Measurements from ENCODE around the gene APBB1IP. TPM values are rescaled to one million over a fixed set of nuclear protein-coding genes. Genes with fewer than 3 reads are reported as not detected.

Gene APBB1IP, protein sequence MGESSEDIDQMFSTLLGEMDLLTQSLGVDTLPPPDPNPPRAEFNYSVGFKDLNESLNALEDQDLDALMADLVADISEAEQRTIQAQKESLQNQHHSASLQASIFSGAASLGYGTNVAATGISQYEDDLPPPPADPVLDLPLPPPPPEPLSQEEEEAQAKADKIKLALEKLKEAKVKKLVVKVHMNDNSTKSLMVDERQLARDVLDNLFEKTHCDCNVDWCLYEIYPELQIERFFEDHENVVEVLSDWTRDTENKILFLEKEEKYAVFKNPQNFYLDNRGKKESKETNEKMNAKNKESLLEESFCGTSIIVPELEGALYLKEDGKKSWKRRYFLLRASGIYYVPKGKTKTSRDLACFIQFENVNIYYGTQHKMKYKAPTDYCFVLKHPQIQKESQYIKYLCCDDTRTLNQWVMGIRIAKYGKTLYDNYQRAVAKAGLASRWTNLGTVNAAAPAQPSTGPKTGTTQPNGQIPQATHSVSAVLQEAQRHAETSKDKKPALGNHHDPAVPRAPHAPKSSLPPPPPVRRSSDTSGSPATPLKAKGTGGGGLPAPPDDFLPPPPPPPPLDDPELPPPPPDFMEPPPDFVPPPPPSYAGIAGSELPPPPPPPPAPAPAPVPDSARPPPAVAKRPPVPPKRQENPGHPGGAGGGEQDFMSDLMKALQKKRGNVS
- total RNA-seq (2022; extraction: Qiagen RNA extraction): 4.9 to 6.1 TPM (median 5.2 TPM) in 5 replicates

GRCh38 chr10:26437637-26438461 lies at the start of gene APBB1IP:
Gene APBB1IP, plus strand, starts transcription at chr10:26438341. Its CDS starts 53,986 bp downstream, at chr10:26492327.

Other genes with a start within 250 kb of the APBB1IP start
- gene GAD2, start 221.6 kb upstream of the APBB1IP start, total RNA-seq (2022; extraction: Qiagen RNA extraction): not detected in 5 replicates